ENCODE measurements around the gene COTL1.

Gene COTL1

DNA sequence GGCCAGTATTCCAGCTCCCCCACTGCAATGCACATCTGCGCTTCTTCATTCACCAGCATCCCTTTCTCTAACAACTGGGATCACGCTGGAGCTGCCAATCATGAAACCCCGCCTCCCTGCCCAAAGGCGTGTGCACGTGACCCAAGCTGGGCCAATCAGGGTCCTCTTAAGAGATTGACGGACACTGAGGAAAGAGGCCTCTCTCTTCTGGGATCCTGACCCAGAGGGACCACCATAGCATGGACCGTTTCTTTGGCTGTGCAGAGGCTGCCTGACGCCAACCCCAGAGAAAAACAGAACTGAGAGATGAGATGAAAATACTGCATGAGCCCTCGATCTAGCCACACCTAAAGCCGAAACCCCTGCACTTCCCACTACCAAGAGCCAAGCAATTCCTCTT is 32.0 kb downstream of the COTL1 start:
- H3K4me3 ChIP-seq (ENCODE audit: low read depth, low read length) = no peak overlapping the region
- TF ChIP-seq, protein P1, sequence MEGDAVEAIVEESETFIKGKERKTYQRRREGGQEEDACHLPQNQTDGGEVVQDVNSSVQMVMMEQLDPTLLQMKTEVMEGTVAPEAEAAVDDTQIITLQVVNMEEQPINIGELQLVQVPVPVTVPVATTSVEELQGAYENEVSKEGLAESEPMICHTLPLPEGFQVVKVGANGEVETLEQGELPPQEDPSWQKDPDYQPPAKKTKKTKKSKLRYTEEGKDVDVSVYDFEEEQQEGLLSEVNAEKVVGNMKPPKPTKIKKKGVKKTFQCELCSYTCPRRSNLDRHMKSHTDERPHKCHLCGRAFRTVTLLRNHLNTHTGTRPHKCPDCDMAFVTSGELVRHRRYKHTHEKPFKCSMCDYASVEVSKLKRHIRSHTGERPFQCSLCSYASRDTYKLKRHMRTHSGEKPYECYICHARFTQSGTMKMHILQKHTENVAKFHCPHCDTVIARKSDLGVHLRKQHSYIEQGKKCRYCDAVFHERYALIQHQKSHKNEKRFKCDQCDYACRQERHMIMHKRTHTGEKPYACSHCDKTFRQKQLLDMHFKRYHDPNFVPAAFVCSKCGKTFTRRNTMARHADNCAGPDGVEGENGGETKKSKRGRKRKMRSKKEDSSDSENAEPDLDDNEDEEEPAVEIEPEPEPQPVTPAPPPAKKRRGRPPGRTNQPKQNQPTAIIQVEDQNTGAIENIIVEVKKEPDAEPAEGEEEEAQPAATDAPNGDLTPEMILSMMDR (IDR thresholded peaks at IDR 0.05; ENCODE audit: low read depth, low read length) = no peak

DNA sequence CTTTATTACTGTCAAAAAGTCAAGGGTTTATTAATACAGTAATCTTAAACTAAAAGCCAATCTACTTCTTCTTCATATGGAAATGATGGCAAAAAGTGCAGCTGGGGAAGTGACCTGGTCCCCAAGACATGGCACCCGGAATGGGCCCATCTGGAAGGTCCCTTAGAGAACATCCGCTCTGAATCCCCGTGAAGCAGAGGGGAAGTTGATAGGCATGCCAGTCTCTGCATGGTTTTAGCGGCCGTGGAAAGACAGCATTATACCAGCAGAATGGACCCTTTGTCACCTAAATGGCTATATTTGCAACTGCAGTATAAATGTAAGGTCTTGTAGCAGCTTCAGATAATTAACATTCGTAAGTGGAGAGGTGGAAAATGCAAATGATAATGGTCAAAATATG is 32.4 kb downstream of the COTL1 start:
- TF ChIP-seq, protein P1 (IDR thresholded peaks at IDR 0.05; ENCODE audit: low read depth, low read length) = no peak
- H3K4me3 ChIP-seq (ENCODE audit: low read depth, low read length) = no peak overlapping the region

DNA sequence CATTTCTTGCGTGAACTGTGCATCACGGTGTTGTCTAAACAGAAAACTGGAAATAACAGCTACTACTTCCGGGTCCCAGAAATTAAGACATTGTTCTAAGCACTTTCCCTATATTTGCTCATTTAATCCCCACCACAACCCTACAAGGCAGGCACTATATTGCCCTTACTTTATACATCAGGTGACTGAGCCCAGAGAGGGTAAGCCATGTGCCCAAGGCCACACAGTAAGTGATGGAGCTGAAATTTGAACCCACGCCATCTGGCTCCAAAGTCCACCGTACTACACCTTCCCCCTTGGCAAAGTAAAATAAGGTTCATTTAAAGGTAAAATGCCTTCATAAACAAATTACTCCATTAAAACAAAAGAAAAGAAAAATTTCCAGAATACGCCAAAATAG is 33.2 kb downstream of the COTL1 start:
- TF ChIP-seq, protein P1 (IDR thresholded peaks at IDR 0.05; ENCODE audit: low read depth, low read length) = no peak
- no peak overlapping the region for H3K4me3 ChIP-seq (ENCODE audit: low read depth, low read length)

DNA sequence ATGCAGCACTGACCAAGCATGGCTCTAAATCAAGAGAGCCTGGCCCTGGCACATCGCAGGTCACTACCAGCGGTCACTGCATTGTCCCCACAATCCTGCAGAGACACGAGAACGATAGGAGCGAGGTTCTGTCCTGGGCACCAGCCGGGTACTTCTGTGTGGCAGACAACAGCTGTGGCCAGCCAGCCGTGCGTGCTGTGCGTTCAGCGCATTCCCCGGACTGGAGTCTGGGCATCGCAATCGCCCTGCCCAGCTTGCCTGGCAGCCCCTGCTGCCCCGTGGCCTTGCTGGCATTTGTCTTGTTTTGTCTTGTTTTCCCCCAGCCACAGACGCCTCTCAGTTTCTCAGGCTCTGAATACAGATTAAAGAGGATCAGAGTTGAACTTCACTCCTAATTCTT is 33.9 kb downstream of the COTL1 start:
- TF ChIP-seq, protein P1 (IDR thresholded peaks at IDR 0.05; ENCODE audit: low read depth, low read length) = no peak
- H3K4me3 ChIP-seq (ENCODE audit: low read depth, low read length) = no peak overlapping the region

DNA sequence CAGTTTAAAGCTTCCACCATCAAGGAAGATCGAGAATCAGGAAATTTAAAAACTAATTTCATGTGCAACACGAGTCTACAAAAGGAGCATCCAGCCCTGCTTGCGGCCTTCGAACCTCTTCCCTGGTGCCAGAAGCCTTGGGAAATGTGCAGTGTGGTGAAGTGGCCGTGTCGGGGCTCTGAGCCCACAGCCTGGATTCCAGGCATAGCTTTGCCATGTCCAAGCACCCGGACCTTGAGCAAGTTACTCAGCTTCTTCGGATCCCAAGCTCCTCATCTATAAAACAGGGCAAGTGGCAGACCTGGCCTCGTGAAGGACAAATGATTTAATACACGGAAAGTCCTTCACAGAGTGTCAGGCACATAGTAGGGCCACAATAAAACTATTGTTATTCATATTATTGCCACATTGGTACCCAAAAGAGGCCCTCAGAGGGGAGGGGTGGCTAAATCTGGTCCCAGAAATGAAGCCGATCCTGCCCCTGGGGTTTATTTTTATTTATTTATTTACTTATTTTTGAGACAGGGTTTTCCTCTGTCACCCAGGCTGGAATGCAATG is 34.8 kb downstream of the COTL1 start:
- TF ChIP-seq, protein P1 (IDR thresholded peaks at IDR 0.05; ENCODE audit: low read depth, low read length) = no peak
- H3K4me3 ChIP-seq (ENCODE audit: low read depth, low read length) = no peak overlapping the region

DNA sequence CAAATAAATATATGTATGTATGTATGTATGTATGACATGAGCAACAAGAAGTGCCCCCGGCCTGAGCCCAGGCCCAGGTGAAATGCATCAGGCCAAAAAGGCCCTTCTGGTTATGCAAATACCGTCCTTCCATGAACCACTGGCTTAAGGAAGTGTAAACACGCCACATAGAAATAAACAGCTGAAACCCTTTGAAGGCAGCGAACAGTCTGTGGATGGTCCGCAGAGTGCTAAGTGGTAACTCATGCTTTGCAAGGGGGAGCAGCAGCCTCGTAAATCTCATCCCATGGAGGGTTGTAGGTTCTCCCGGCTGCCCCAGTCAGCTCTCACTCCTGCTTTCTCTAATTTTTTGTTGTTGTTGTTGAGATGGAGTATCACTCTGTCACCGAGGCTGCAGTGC is 36.7 kb downstream of the COTL1 start:
- no peak overlapping the region for H3K4me3 ChIP-seq (ENCODE audit: low read depth, low read length)
- TF ChIP-seq, protein P1 (IDR thresholded peaks at IDR 0.05; ENCODE audit: low read depth, low read length) = no peak

DNA sequence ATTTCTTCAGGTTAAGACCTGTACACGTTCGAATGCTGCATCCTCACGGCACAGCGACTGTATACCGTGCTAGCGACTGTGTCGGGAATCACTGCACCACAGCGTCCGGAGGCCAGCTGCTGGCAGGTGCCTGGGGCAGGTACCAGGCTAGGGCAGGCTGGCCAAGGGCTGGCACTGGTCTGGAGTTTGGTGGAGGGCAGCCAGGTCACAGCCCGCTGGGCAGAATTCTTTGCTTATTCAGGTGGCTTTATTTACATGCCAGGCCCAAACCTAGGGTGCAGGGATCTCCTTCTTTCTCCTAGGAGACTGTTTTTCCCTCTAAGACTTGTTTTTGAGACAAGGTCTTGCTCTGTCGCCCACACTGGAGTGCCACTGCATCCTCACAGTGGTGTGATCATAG is 37.9 kb downstream of the COTL1 start:
- no peak overlapping the region for H3K4me3 ChIP-seq (ENCODE audit: low read depth, low read length)
- TF ChIP-seq, protein P1 (IDR thresholded peaks at IDR 0.05; ENCODE audit: low read depth, low read length) = no peak

Data from WI38 (cell line).